ENCODE data around the gene CCDC146. TPM values are rescaled to one million over a fixed set of nuclear protein-coding genes. Genes with fewer than 3 reads are reported as not detected.
"Not testable (repeated sequence)": the region's sequence is repeated elsewhere in the genome, so short reads cannot be mapped to it uniquely, and the experiment has no call there.

CCDC146 gene
- total RNA-seq, 1 experiment from 2014 or later, result 4.7 TPM

- H3F3A ChIP-seq (ENCODE audit: low read length, unreplicated experiment), result no peaks in the 10 kb centered on the region
- DNase-seq (no peak), ATAC-seq (no peak)
- no peak overlapping the region for H3K27ac ChIP-seq (ENCODE audit: low read length)
- ChIA-PET CTCF (no interaction called here), POLR2A (ENCODE audit: unreplicated experiment) (no interaction called here)
- no peaks in the 10 kb centered on the region for H3K27me3 ChIP-seq (ENCODE audit: low read length)
- no peaks in the 10 kb centered on the region for H3K79me2 ChIP-seq (ENCODE audit: low read length)
- no peak overlapping the region for H3K9ac ChIP-seq (ENCODE audit: low read length)
- no peaks in the 10 kb centered on the region for H3K9me3 ChIP-seq (ENCODE audit: low read length)
- H3K4me2 ChIP-seq (ENCODE audit: low read length), result no peak overlapping the region
- H3K4me1 ChIP-seq (ENCODE audit: insufficient read depth, low read length), result peaks cover 10% of the 10 kb centered on the region; the same call in 1 of the 2 replicates
- no peaks in the 10 kb centered on the region for H3K9me2 ChIP-seq (replicated peaks; ENCODE audit: low read length)
- intact Hi-C loops (cut with micrococcal nuclease), result no loop called here
- no peak overlapping the region for H3K4me3 ChIP-seq (ENCODE audit: low read length)
- H4K20me1 ChIP-seq (ENCODE audit: low read length), result no peaks in the 10 kb centered on the region
- H2AFZ ChIP-seq (ENCODE audit: low read length), result no peak overlapping the region
- BruUV-seq (replicated peaks), result no TSS peak
- no peak for TF ChIP-seq CTCF (conservative IDR thresholded peaks at IDR 0.05; ENCODE audit: low read depth, low read length)
- H3K36me3 ChIP-seq (ENCODE audit: low read depth, low read length), result no peaks in the 10 kb centered on the region; the same call in 1 of the 2 replicates
These were observed 147.1 kb downstream of the CCDC146 start for GRCh38 chr7:77269360-77270093.

GRCh38 chr7:77270094-77270480, 147.7 kb downstream of the CCDC146 start:
- BruUV-seq (replicated peaks), result no TSS peak
- TF ChIP-seq EZH2phosphoT487 (IDR thresholded peaks at IDR 0.05; ENCODE audit: borderline replicate concordance, low read length) (no peak), EZH2 (IDR thresholded peaks at IDR 0.05; ENCODE audit: low read length, unreplicated experiment) (no peak), CTCF (conservative IDR thresholded peaks at IDR 0.05; ENCODE audit: low read depth, low read length) (no peak)

GRCh38 chr7:77271766-77272165, 149.4 kb downstream of the CCDC146 start:
- ATAC-seq (no peak), DNase-seq (no peak)
- intact Hi-C loops (cut with micrococcal nuclease), result no loop called here
- no peaks in the 10 kb centered on the region for H4K20me1 ChIP-seq (ENCODE audit: low read length)
- BruUV-seq (replicated peaks), result no TSS peak
- H3K27ac ChIP-seq (ENCODE audit: low read length), result no peak overlapping the region
- POLR2A ChIA-PET (ENCODE audit: unreplicated experiment), result no interaction called here
- no peak overlapping the region for H2AFZ ChIP-seq (ENCODE audit: low read length)
- no peaks in the 10 kb centered on the region for H3K4me1 ChIP-seq (ENCODE audit: insufficient read depth, low read length)
- no peaks in the 10 kb centered on the region for H3K27me3 ChIP-seq (ENCODE audit: low read length)
- no peak overlapping the region for H3K9ac ChIP-seq (ENCODE audit: low read length)
- no peak overlapping the region for H3K4me2 ChIP-seq (ENCODE audit: low read length)
- H3K79me2 ChIP-seq (ENCODE audit: low read length), result no peaks in the 10 kb centered on the region
- H3K9me3 ChIP-seq (ENCODE audit: low read length), result no peaks in the 10 kb centered on the region
- H3K4me3 ChIP-seq (ENCODE audit: low read length), result no peak overlapping the region
- H3F3A ChIP-seq (ENCODE audit: low read length, unreplicated experiment), result no peaks in the 10 kb centered on the region
- H3K36me3 ChIP-seq (ENCODE audit: low read depth, low read length), result no peaks in the 10 kb centered on the region
- TF ChIP-seq EZH2phosphoT487 (IDR thresholded peaks at IDR 0.05; ENCODE audit: borderline replicate concordance, low read length) (no peak), EZH2 (IDR thresholded peaks at IDR 0.05; ENCODE audit: low read length, unreplicated experiment) (no peak), CTCF (conservative IDR thresholded peaks at IDR 0.05; ENCODE audit: low read depth, low read length) (no peak)
- no peaks in the 10 kb centered on the region for H3K9me2 ChIP-seq (replicated peaks; ENCODE audit: low read length)
- CTCF ChIA-PET, result no interaction called here

More at GRCh38 chr7:77270094-77270480, 147.7 kb downstream of the CCDC146 start:
- DNase-seq (no peak), ATAC-seq (no peak)
- no peaks in the 10 kb centered on the region for H4K20me1 ChIP-seq (ENCODE audit: low read length)
- H3K4me1 ChIP-seq (ENCODE audit: insufficient read depth, low read length), result peaks cover 10% of the 10 kb centered on the region; the same call in 1 of the 2 replicates
- H3K9me3 ChIP-seq (ENCODE audit: low read length), result no peaks in the 10 kb centered on the region
- ChIA-PET CTCF (no interaction called here), POLR2A (ENCODE audit: unreplicated experiment) (no interaction called here)
- no peaks in the 10 kb centered on the region for H3K79me2 ChIP-seq (ENCODE audit: low read length)
- no peak overlapping the region for H3K27ac ChIP-seq (ENCODE audit: low read length)
- H3K36me3 ChIP-seq (ENCODE audit: low read depth, low read length), result no peaks in the 10 kb centered on the region; the same call in 1 of the 2 replicates
- H2AFZ ChIP-seq (ENCODE audit: low read length), result no peak overlapping the region
- H3K4me3 ChIP-seq (ENCODE audit: low read length), result no peak overlapping the region
- no peaks in the 10 kb centered on the region for H3K9me2 ChIP-seq (replicated peaks; ENCODE audit: low read length)
- intact Hi-C loops (cut with micrococcal nuclease), result no loop called here
- H3F3A ChIP-seq (ENCODE audit: low read length, unreplicated experiment), result no peaks in the 10 kb centered on the region
- no peak overlapping the region for H3K4me2 ChIP-seq (ENCODE audit: low read length)
- H3K27me3 ChIP-seq (ENCODE audit: low read length), result no peaks in the 10 kb centered on the region
- H3K9ac ChIP-seq (ENCODE audit: low read length), result no peak overlapping the region

- H3K79me2 ChIP-seq (ENCODE audit: low read length); DNase-seq; H3K4me3 ChIP-seq (ENCODE audit: low read length); H3K27ac ChIP-seq (ENCODE audit: low read length); ATAC-seq; H3K4me2 ChIP-seq (ENCODE audit: low read length); H2AFZ ChIP-seq (ENCODE audit: low read length); H3K27me3 ChIP-seq (ENCODE audit: low read length); H4K20me1 ChIP-seq (ENCODE audit: low read length); POLR2A ChIA-PET (ENCODE audit: unreplicated experiment); H3K9ac ChIP-seq (ENCODE audit: low read length); intact Hi-C loops (cut with micrococcal nuclease); H3K9me3 ChIP-seq (ENCODE audit: low read length); H3F3A ChIP-seq (ENCODE audit: low read length, unreplicated experiment); BruUV-seq (replicated peaks); H3K4me1 ChIP-seq (ENCODE audit: insufficient read depth, low read length); H3K36me3 ChIP-seq (ENCODE audit: low read depth, low read length); H3K9me2 ChIP-seq (replicated peaks; ENCODE audit: low read length): not testable (repeated sequence)
- CTCF ChIA-PET, result interaction anchor here (0.6 kb wide), 1 partner anchor 593 kb away, joined by 3 read pairs; no protein-coding TSS in a partner anchor
These were observed 153.2 kb downstream of the CCDC146 start for GRCh38 chr7:77275663-77276062.
